ENCODE data around the gene FKRP. TPM values are rescaled to one million over a fixed set of nuclear protein-coding genes. Genes with fewer than 3 reads are reported as not detected.

Gene FKRP
- total and polyA plus RNA-seq, 2 donors from 2014 or later, result 11.8 to 20.5 TPM

DNA sequence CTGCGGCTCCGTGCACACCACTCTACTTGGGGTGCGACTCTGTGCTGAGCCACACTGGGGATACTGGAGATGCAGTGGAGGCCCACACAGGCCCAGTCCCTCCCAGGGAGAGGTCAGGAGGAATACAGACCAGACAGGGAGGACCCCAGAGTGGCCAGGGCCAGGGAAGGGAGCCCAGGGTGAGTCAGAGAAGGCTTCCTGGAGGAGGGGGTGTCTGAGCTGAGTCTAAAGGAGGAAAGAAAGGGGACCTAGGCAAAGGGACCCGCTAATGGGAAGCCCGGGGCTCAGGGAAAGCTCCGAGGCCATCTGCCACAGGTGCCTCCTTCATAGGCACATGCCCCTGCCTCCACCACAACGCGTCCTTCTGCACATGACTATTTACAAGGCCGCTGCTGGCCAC is 15.7 kb upstream of the FKRP start:
- Histone ChIP-seq H3K4me3 (ENCODE audit: low read length in 3 of 3) (no peak overlapping the region), H3K27me3 (ENCODE audit: control insufficient read depth, insufficient read depth, low read length) (no peaks in the 10 kb centered on the region), H3K9me3 (ENCODE audit: control insufficient read depth in 2 of 3, insufficient read depth in 1 of 3, low read length in 3 of 3) (no peaks in the 10 kb centered on the region), H3K4me1 (ENCODE audit: control insufficient read depth in 2 of 3, insufficient read depth in 2 of 3, low read depth in 1 of 3, low read length in 3 of 3) (peaks cover 0 to 10% (median 0%) of the 10 kb centered on the region in 3 donors), H3K27ac (ENCODE audit: low read depth in 2 of 2, low read length in 2 of 2) (no peak overlapping the region), H3K9ac (ENCODE audit: low read length in 3 of 3) (no peak overlapping the region), H3K36me3 (ENCODE audit: control insufficient read depth in 2 of 3, insufficient read depth in 3 of 3, low read length in 3 of 3) (peaks cover 0 to 52% (median 36%) of the 10 kb centered on the region in 3 donors)
- DNase-seq (no peak), FAIRE-seq (no peak)
- TF ChIP-seq, protein P1, sequence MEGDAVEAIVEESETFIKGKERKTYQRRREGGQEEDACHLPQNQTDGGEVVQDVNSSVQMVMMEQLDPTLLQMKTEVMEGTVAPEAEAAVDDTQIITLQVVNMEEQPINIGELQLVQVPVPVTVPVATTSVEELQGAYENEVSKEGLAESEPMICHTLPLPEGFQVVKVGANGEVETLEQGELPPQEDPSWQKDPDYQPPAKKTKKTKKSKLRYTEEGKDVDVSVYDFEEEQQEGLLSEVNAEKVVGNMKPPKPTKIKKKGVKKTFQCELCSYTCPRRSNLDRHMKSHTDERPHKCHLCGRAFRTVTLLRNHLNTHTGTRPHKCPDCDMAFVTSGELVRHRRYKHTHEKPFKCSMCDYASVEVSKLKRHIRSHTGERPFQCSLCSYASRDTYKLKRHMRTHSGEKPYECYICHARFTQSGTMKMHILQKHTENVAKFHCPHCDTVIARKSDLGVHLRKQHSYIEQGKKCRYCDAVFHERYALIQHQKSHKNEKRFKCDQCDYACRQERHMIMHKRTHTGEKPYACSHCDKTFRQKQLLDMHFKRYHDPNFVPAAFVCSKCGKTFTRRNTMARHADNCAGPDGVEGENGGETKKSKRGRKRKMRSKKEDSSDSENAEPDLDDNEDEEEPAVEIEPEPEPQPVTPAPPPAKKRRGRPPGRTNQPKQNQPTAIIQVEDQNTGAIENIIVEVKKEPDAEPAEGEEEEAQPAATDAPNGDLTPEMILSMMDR (IDR thresholded peaks at IDR 0.05; ENCODE audit: borderline replicate concordance, extremely low read depth, insufficient read depth), result no peak
- intact Hi-C loops (cut with DNase I), result no loop called here

DNA sequence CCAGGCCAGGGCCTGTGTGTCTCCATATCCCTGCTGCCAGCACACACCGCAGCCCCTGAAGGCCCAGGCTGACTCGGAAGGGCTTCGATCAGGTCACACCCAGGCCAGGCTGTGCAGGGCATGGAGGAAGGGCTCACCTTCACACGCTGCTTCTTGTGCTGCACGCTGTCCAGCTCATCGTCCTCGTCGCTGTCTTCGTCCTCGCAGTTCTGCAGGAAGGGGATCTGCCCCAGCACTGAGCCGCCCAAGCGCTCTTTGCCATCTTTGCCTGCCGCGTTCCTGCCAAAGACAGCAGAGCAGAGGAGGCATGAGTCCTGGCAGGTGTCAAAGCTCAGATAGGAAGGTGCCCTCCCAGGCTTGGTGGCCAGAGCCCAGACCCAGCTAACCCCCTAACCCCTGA is 15.3 kb upstream of the FKRP start:
- Histone ChIP-seq H3K4me1 (ENCODE audit: control insufficient read depth in 2 of 3, insufficient read depth in 2 of 3, low read depth in 1 of 3, low read length in 3 of 3) (peaks cover 0 to 10% (median 0%) of the 10 kb centered on the region in 3 donors), H3K27ac (ENCODE audit: low read depth in 2 of 2, low read length in 2 of 2) (no peak overlapping the region), H3K36me3 (ENCODE audit: control insufficient read depth in 2 of 3, insufficient read depth in 3 of 3, low read length in 3 of 3) (peaks cover 0 to 50% (median 36%) of the 10 kb centered on the region in 3 donors), H3K4me3 (ENCODE audit: low read length in 3 of 3) (no peak overlapping the region), H3K27me3 (ENCODE audit: control insufficient read depth, insufficient read depth, low read length) (no peaks in the 10 kb centered on the region), H3K9me3 (ENCODE audit: control insufficient read depth in 2 of 3, insufficient read depth in 1 of 3, low read length in 3 of 3) (no peaks in the 10 kb centered on the region), H3K9ac (ENCODE audit: low read length in 3 of 3) (no peak overlapping the region)
- TF ChIP-seq, protein P1 (IDR thresholded peaks at IDR 0.05; ENCODE audit: borderline replicate concordance, extremely low read depth, insufficient read depth), result no peak
- intact Hi-C loops (cut with DNase I), result no loop called here
- DNase-seq, result no peak
- no peak for FAIRE-seq

DNA sequence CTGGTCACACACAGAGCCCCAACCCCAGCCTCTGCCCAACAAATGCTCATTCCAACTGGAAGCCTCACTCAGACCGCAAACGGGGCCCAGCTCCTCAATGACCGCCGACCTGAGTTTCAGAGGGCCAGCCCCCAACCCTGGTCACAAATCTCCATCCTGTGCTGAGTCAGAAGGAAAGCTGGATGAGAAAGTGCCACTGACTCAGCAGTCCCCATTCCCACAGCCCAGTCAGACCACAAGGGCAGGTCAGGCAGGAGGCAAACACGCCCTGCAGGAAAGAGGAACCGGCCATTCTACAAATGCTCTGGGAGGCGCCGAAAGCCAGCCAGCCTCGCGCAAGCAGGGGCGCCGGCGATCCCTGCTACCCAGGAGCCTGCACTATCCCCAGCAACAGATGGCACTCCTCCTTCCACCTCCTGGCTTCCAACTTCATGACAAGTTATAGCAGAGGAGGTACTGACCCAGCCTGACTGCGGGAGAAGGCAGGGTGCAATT is 14.8 kb upstream of the FKRP start:
- Histone ChIP-seq H3K27me3 (ENCODE audit: control insufficient read depth, insufficient read depth, low read length) (no peaks in the 10 kb centered on the region), H3K9ac (ENCODE audit: low read length in 3 of 3) (no peak overlapping the region), H3K27ac (ENCODE audit: low read depth in 2 of 2, low read length in 2 of 2) (no peak overlapping the region), H3K36me3 (ENCODE audit: control insufficient read depth in 2 of 3, insufficient read depth in 3 of 3, low read length in 3 of 3) (peaks cover 0 to 46% (median 33%) of the 10 kb centered on the region in 3 donors), H3K4me1 (ENCODE audit: control insufficient read depth in 2 of 3, insufficient read depth in 2 of 3, low read depth in 1 of 3, low read length in 3 of 3) (peaks cover 0 to 10% (median 0%) of the 10 kb centered on the region in 3 donors), H3K9me3 (ENCODE audit: control insufficient read depth in 2 of 3, insufficient read depth in 1 of 3, low read length in 3 of 3) (no peaks in the 10 kb centered on the region), H3K4me3 (ENCODE audit: low read length in 3 of 3) (no peak overlapping the region)
- DNase-seq (no peak), FAIRE-seq (no peak)
- intact Hi-C loops (cut with DNase I), result no loop called here
- TF ChIP-seq, protein P1 (IDR thresholded peaks at IDR 0.05; ENCODE audit: borderline replicate concordance, extremely low read depth, insufficient read depth), result no peak

GRCh38 chr19:46731584-46731983 is 14.3 kb upstream of the FKRP start:
- Histone ChIP-seq H3K4me1 (ENCODE audit: control insufficient read depth in 2 of 3, insufficient read depth in 2 of 3, low read depth in 1 of 3, low read length in 3 of 3) (peaks cover 0 to 11% (median 0%) of the 10 kb centered on the region in 3 donors), H3K27ac (ENCODE audit: low read depth in 2 of 2, low read length in 2 of 2) (no peak overlapping the region), H3K36me3 (ENCODE audit: control insufficient read depth in 2 of 3, insufficient read depth in 3 of 3, low read length in 3 of 3) (peaks cover 0 to 46% (median 33%) of the 10 kb centered on the region in 3 donors), H3K9me3 (ENCODE audit: control insufficient read depth in 2 of 3, insufficient read depth in 1 of 3, low read length in 3 of 3) (no peaks in the 10 kb centered on the region), H3K27me3 (ENCODE audit: control insufficient read depth, insufficient read depth, low read length) (no peaks in the 10 kb centered on the region), H3K9ac (ENCODE audit: low read length in 3 of 3) (no peak overlapping the region), H3K4me3 (ENCODE audit: low read length in 3 of 3) (no peak overlapping the region)
- FAIRE-seq (no peak), DNase-seq (no peak)
- TF ChIP-seq, protein P1 (IDR thresholded peaks at IDR 0.05; ENCODE audit: borderline replicate concordance, extremely low read depth, insufficient read depth), result no peak
- intact Hi-C loops (cut with DNase I), result no loop called here
